Stomach (tissue), 9 donors: ENCODE measurements around the gene FHIP2A. TPM values are rescaled to one million over a fixed set of nuclear protein-coding genes. Genes with fewer than 3 reads are reported as not detected.
"Not testable (repeated sequence)": the region's sequence is repeated elsewhere in the genome, so short reads cannot be mapped to it uniquely, and the experiment has no call there.

Source experiments
- DNase-seq, 2 donors: peaks; one replicate each; pipeline versions ENCODE4 v3.0.0 to v3.0.0-alpha.2; 2013 to 2019
- H3K27ac ChIP-seq, 5 donors: fragments of 200-600 bp in 4 of 5; sonication (generic) in 4 of 5; one replicate each; pipeline ENCODE4 v1.5.1; 2013 to 2019; ENCODE audit warnings: mild to moderate bottlenecking in 1 of 5, moderate library complexity in 1 of 5
- H3K27me3 ChIP-seq, 3 donors: fragments of 200-600 bp; sonication (generic); one replicate each; pipeline ENCODE4 v1.5.1; 2017 to 2019; ENCODE audit warnings: mixed run types in 1 of 3
- H3K36me3 ChIP-seq, 4 donors: fragments of 200-600 bp; sonication (generic); 1 replicate in 3 of 4; 2 replicates in 1 of 4; pipeline ENCODE4 v1.5.1; 2016 to 2019
- H3K4me1 ChIP-seq, 4 donors: fragments of 200-600 bp; sonication (generic); one replicate each; pipeline ENCODE4 v1.5.1; 2016 to 2019
- H3K4me3 ChIP-seq, 4 donors: fragments of 200-600 bp; sonication (generic) in 3 of 4; one replicate each; pipeline ENCODE4 v1.5.1; 2016 to 2019; ENCODE audit warnings: mild to moderate bottlenecking in 1 of 4
- H3K9me3 ChIP-seq, 4 donors: fragments of 200-600 bp; sonication (generic); one replicate each; pipeline ENCODE4 v1.5.1; 2016 to 2019
- EP300 ChIP-seq: sonication (generic); formaldehyde crosslinking; IDR thresholded peaks from one replicate; pipeline ENCODE4 v1.6.1; 2017; ENCODE audit warnings: antibody characterized with exemption
- POLR2A ChIP-seq, 4 donors: fragments of 450-650 bp; IDR thresholded peaks; one replicate each; pipeline ENCODE4 v1.6.1; 2016; ENCODE audit warnings: antibody characterized with exemption in 4 of 4, control low read depth in 2 of 4, mild to moderate bottlenecking in 1 of 4, moderate library complexity in 1 of 4
- POLR2AphosphoS5 ChIP-seq, 3 donors: sonication (generic); formaldehyde crosslinking; IDR thresholded peaks; one replicate each; pipeline ENCODE4 v1.6.1; 2016; ENCODE audit warnings: antibody characterized with exemption in 3 of 3
- WGBS, 5 donors: extraction: QIAGEN DNeasy Blood & Tissue Kit in 3 of 5; methylation state at CpG; one replicate each; pipeline versions ENCODE4 v1.1.5 to v1.1.7; 2013 to 2018; 5-methylcytosine and 5-hydroxymethylcytosine counted together
- intact Hi-C: fragments of 100-400 bp; cut with DNase I; formaldehyde crosslinking; loops from one replicate; pipeline ENCODE4 v1.15.1; 2023; ENCODE audit warnings: low total_unique reads
- polyA plus RNA-seq, 3 donors: library from polyadenylated mRNA; stranded (reverse); fragments of 200-250 nt; gene quantifications; one replicate each; pipeline ENCODE4 v1.2.3, GENCODE V29; 2013
- total RNA-seq, 5 donors: library from RNA; depleted of rRNA; stranded (reverse); fragments of >200 nt; gene quantifications; one replicate each; pipeline versions ENCODE4 v1.1.0 to v1.2.3, GENCODE V29; 2014 to 2016
- TF ChIP-seq, protein P1 (sequence below), 7 experiments: fragments of 450-650 bp in 4 of 7; fragments of 200-600 bp in 3 of 7; sonication (generic) in 3 of 7; IDR thresholded peaks; one replicate each; pipeline ENCODE4 v1.5.1; 2016 to 2019; ENCODE audit warnings: antibody characterized with exemption in 7 of 7, control low read depth in 2 of 7, mild to moderate bottlenecking in 1 of 7
- donor health status: healthy with polysubstance abuse.
- donor health status: Bipolar disorder and iron deficiency.
- donor health status: healthy.

FHIP2A gene
- total and polyA plus RNA-seq, 8 donors, result 0.87 to 264 (median 10.5) TPM

DNA sequence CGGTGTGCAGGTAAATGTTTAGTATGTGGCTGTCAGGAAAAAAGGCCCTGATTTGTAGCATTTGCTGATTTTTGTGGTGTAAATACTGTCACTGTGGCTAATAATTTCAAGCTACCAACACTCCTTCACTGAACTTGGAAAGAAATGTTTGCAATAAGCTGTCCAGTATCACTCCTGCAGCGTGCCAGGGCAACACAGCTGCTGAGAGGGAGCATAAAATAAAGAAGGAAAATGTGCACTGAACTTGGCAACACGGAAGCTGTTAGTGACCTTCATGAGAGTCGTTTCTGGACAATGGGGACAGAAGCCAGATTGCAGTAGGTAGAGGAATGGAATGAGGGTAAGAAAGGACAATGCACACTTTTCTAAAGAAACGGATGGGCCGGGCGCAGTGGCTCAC is 37.9 kb upstream of the FHIP2A start:
- Histone ChIP-seq H3K27ac (no peak overlapping the region), H3K4me1 (peaks cover 7 to 36% (median 16%) of the 10 kb centered on the region in 4 donors), H3K9me3 (no peaks in the 10 kb centered on the region), H3K36me3 (no peaks in the 10 kb centered on the region), H3K4me3 (no peak overlapping the region), H3K27me3 (no peaks in the 10 kb centered on the region)
- WGBS, 5 donors, result 51 to 69% (median 59%) methylated on average over 7 of the region's 7 CpGs
- intact Hi-C loops, result no loop called here
- TF ChIP-seq POLR2AphosphoS5 (IDR thresholded peaks at IDR 0.05) (no peak), POLR2A (IDR thresholded peaks at IDR 0.05) (no peak), EP300 (no peak)
- TF ChIP-seq, protein P1, sequence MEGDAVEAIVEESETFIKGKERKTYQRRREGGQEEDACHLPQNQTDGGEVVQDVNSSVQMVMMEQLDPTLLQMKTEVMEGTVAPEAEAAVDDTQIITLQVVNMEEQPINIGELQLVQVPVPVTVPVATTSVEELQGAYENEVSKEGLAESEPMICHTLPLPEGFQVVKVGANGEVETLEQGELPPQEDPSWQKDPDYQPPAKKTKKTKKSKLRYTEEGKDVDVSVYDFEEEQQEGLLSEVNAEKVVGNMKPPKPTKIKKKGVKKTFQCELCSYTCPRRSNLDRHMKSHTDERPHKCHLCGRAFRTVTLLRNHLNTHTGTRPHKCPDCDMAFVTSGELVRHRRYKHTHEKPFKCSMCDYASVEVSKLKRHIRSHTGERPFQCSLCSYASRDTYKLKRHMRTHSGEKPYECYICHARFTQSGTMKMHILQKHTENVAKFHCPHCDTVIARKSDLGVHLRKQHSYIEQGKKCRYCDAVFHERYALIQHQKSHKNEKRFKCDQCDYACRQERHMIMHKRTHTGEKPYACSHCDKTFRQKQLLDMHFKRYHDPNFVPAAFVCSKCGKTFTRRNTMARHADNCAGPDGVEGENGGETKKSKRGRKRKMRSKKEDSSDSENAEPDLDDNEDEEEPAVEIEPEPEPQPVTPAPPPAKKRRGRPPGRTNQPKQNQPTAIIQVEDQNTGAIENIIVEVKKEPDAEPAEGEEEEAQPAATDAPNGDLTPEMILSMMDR (IDR thresholded peaks at IDR 0.05), result no peak
- DNase-seq, result peak in 1 of 2 donors; percentile 39

DNA sequence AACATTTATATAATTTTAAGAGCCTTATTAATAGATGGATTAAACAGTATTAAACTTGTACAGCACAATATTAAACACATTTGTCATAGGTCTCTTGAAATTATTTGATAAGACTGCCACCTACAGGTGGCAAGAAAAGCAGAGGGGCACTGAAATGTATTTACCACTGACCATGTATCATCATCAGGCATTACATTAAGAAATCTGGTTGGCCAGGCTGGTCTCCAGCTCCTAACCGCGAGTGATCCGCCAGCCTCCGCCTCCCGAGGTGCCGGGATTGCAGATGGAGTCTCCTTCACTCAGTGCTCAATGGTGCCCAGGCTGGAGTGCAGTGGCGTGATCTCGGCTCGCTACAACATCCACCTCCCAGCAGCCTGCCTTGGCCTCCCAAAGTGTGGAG is 35.1 kb upstream of the FHIP2A start:
- H3K4me3 ChIP-seq, H3K36me3 ChIP-seq, H3K27ac ChIP-seq, H3K9me3 ChIP-seq, intact Hi-C loops, H3K27me3 ChIP-seq: not testable (repeated sequence)
- peak in 1 of 2 donors; percentile 56 for DNase-seq
- TF ChIP-seq, protein P1 (IDR thresholded peaks at IDR 0.05), result peak in 5 of 7 experiments; percentile 47 to 75 (median 58)
- 43 to 69% (median 49%) methylated on average over 9 of the region's 9 CpGs for WGBS, 5 donors
- peaks cover 0 to 15% (median 2%) of the 10 kb centered on the region in 4 donors for H3K4me1 ChIP-seq

DNA sequence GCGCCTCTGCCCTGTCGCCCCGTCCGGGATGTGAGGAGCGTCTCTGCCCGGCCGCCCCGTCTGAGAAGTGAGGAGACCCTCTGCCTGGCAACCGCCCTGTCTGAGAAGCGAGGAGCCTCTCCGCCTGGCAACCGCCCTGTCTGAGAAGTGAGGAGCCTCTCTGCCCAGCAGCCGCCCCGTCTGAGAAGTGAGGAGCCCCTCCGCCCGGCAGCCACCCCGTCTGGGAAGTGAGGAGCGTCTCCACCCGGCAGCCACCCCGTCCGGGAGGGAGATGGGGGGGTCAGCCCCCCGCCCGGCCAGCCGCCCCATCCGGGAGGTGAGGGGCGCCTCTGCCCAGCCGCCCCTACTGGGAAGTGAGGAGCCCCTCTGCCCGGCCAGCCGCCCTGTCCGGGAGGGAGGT is 34.4 kb upstream of the FHIP2A start:
- intact Hi-C loops, H3K9me3 ChIP-seq, DNase-seq, H3K27ac ChIP-seq, H3K27me3 ChIP-seq, H3K4me3 ChIP-seq, H3K36me3 ChIP-seq: not testable (repeated sequence)
- H3K4me1 ChIP-seq, result peaks cover 0 to 15% (median 2%) of the 10 kb centered on the region in 4 donors
- WGBS, 5 donors, result 93 to 97% (median 93%) methylated on average over 7 to 27 of the region's 30 CpGs; no CpG with 5 or more reads in 2 of the 5 donors

DNA sequence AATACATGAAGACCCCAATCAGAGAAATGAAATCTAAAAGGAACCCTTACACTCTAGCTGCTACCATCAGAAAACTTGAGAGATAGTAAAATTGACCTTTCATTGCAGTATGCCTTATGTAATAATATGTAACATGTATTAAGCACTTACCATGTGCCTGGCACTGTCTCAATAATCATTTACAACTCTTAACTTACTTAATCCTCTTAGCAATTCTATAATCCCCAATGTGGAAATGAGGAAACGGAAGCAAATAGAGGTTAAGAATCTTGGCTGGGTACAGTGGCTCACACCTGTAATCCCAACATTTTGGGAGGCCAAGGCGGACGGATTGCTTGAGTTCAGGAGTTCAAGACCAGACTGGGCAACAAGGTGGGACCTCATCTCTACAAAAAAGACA is 29.8 kb upstream of the FHIP2A start:
- TF ChIP-seq POLR2AphosphoS5 (IDR thresholded peaks at IDR 0.05), result no peak
- no peak for TF ChIP-seq POLR2A (IDR thresholded peaks at IDR 0.05)
- TF ChIP-seq, protein P1 (IDR thresholded peaks at IDR 0.05), result no peak
- no peak for TF ChIP-seq EP300
- DNase-seq, result no peak
- no peaks in the 10 kb centered on the region for H3K36me3 ChIP-seq
- intact Hi-C loops, result loop anchor here (10.0 kb wide), 1 partner anchor 247 kb away; no protein-coding TSS in a partner anchor
- no peaks in the 10 kb centered on the region for H3K9me3 ChIP-seq
- H3K4me3 ChIP-seq, result no peak overlapping the region
- no peaks in the 10 kb centered on the region for H3K4me1 ChIP-seq
- H3K27me3 ChIP-seq, result no peaks in the 10 kb centered on the region
- 85 to 96% (median 90%) methylated on average over 3 of the region's 3 CpGs for WGBS, 5 donors
- H3K27ac ChIP-seq, result no peak overlapping the region

DNA sequence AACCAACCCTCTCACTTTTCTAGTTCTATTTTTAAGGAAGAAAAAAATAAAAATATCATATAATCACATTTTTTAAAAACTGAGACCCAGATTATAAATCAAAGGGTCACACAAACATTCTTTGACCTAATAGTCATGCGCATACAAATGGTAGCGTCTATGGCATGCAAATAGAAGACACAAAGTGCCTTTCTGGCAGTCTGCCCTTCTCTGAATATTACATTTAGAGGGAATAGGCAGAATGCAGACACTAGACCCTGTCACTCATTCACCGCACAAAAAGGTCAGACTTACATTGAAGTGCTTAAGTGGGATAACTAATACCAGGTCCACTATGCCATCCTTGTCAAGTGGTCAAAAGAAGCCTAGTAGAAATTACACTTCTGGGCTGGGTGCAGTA is 26.5 kb upstream of the FHIP2A start:
- TF ChIP-seq, protein P1 (IDR thresholded peaks at IDR 0.05), result no peak
- no peak for TF ChIP-seq EP300
- TF ChIP-seq POLR2A (IDR thresholded peaks at IDR 0.05), result no peak
- TF ChIP-seq POLR2AphosphoS5 (IDR thresholded peaks at IDR 0.05), result no peak
- Histone ChIP-seq H3K27ac (no peak overlapping the region), H3K4me3 (no peak overlapping the region), H3K4me1 (no peaks in the 10 kb centered on the region), H3K27me3 (no peaks in the 10 kb centered on the region), H3K36me3 (no peaks in the 10 kb centered on the region), H3K9me3 (no peaks in the 10 kb centered on the region)
- 53 to 81% (median 64%) methylated on average over 3 of the region's 3 CpGs for WGBS, 5 donors
- intact Hi-C loops, result loop anchor here (10.0 kb wide), 1 partner anchor 250 kb away; no protein-coding TSS in a partner anchor
- peak in 1 of 2 donors; percentile 34 for DNase-seq
